Trophoblast cell (in vitro differentiated cells and primary cell): ENCODE data around the gene NDC1.

ENCODE experiments used
- DNase-seq, 2 donors: peaks; one replicate each; pipeline ENCODE4 v3.0.0-alpha.2; 2016
- H2AFZ ChIP-seq: 2 replicates; pipeline ENCODE4 v1.6.1; 2013; ENCODE audit warnings: low read length, moderate library complexity, mild to moderate bottlenecking; ENCODE audit not compliant: insufficient read depth, poor library complexity
- H2AK5ac ChIP-seq: 2 replicates; pipeline ENCODE4 v1.6.1; 2013; ENCODE audit warnings: mild to moderate bottlenecking, low read length
- H2BK120ac ChIP-seq: 2 replicates; pipeline ENCODE4 v1.6.1; 2013; ENCODE audit warnings: low read length, mild to moderate bottlenecking, moderate library complexity; ENCODE audit not compliant: insufficient read depth, poor library complexity
- H2BK12ac ChIP-seq: 2 replicates; pipeline ENCODE4 v1.6.1; 2013; ENCODE audit warnings: mild to moderate bottlenecking, low read length, moderate library complexity
- H2BK5ac ChIP-seq: 2 replicates; pipeline ENCODE4 v1.6.1; 2013; ENCODE audit warnings: low read length, low read depth, moderate library complexity, mild to moderate bottlenecking; ENCODE audit not compliant: poor library complexity
- H3K14ac ChIP-seq: 2 replicates; pipeline ENCODE4 v1.6.1; 2013; ENCODE audit warnings: mild to moderate bottlenecking, low read length
- H3K18ac ChIP-seq: 2 replicates; pipeline ENCODE4 v1.6.1; 2013; ENCODE audit warnings: mild to moderate bottlenecking, low read length
- H3K23ac ChIP-seq: 2 replicates; pipeline ENCODE4 v1.6.1; 2013; ENCODE audit warnings: low read length
- H3K27ac ChIP-seq: 2 replicates; pipeline ENCODE4 v1.5.1; 2013; ENCODE audit warnings: low read depth, mild to moderate bottlenecking, inconsistent platforms, low read length, moderate library complexity
- H3K27me3 ChIP-seq: 2 replicates; pipeline ENCODE4 v1.6.1; 2013; ENCODE audit warnings: inconsistent platforms, mild to moderate bottlenecking, low read length, moderate library complexity; ENCODE audit not compliant: insufficient read depth
- H3K36me3 ChIP-seq, 2 experiments: 1 replicate in 1 of 2; 2 replicates in 1 of 2; pipeline ENCODE4 v1.6.1; 2013; ENCODE audit warnings: low read length in 2 of 2, mild to moderate bottlenecking in 2 of 2, moderate library complexity in 1 of 2; ENCODE audit not compliant: insufficient read depth in 2 of 2, control insufficient read depth in 1 of 2
- H3K4ac ChIP-seq: 2 replicates; pipeline ENCODE4 v1.6.1; 2013; ENCODE audit warnings: low read depth, mild to moderate bottlenecking, low read length, moderate library complexity
- H3K4me1 ChIP-seq, 2 experiments: 1 replicate in 1 of 2; 2 replicates in 1 of 2; pipeline ENCODE4 v1.6.1; 2013; ENCODE audit warnings: low read length in 2 of 2, mild to moderate bottlenecking in 2 of 2, moderate library complexity in 1 of 2; ENCODE audit not compliant: insufficient read depth in 2 of 2, control insufficient read depth in 1 of 2
- H3K4me2 ChIP-seq: 2 replicates; pipeline ENCODE4 v1.6.1; 2013; ENCODE audit warnings: inconsistent platforms, mild to moderate bottlenecking, low read length, moderate library complexity
- H3K4me3 ChIP-seq: 2 replicates; pipeline ENCODE4 v1.5.1; 2013; ENCODE audit warnings: mild to moderate bottlenecking, low read depth, low read length, inconsistent platforms
- H3K79me1 ChIP-seq: one replicate; pipeline ENCODE4 v1.6.1; 2013; ENCODE audit warnings: low read length
- H3K79me2 ChIP-seq: 2 replicates; pipeline ENCODE4 v1.6.1; 2013; ENCODE audit warnings: low read length, mild to moderate bottlenecking; ENCODE audit not compliant: control insufficient read depth, insufficient read depth, poor library complexity
- H3K9ac ChIP-seq: 2 replicates; pipeline ENCODE4 v1.6.1; 2013; ENCODE audit warnings: mild to moderate bottlenecking, low read length
- H3K9me3 ChIP-seq: 2 replicates; pipeline ENCODE4 v1.6.1; 2013; ENCODE audit warnings: low read depth, mild to moderate bottlenecking, control low read depth, inconsistent platforms, low read length; ENCODE audit not compliant: insufficient read depth
- H4K12ac ChIP-seq: 2 replicates; pipeline ENCODE4 v1.6.1; 2013; ENCODE audit warnings: low read depth, mild to moderate bottlenecking, low read length, moderate library complexity
- H4K8ac ChIP-seq: 2 replicates; pipeline ENCODE4 v1.6.1; 2013; ENCODE audit warnings: low read depth, mild to moderate bottlenecking, low read length, moderate library complexity
- H4K91ac ChIP-seq: one replicate; pipeline ENCODE4 v1.6.1; 2013; ENCODE audit warnings: low read depth, mild to moderate bottlenecking, low read length, moderate library complexity
- WGBS: extraction: QIAGEN DNeasy Blood & Tissue Kit; methylation state at CpG from one replicate; pipeline ENCODE4 v1.1.7; 2013; ENCODE audit warnings: missing lambda C conversion rate; ENCODE audit not compliant: insufficient read length, insufficient coverage; ENCODE audit errors: extremely low coverage; 5-methylcytosine and 5-hydroxymethylcytosine counted together

NDC1 gene

DNA sequence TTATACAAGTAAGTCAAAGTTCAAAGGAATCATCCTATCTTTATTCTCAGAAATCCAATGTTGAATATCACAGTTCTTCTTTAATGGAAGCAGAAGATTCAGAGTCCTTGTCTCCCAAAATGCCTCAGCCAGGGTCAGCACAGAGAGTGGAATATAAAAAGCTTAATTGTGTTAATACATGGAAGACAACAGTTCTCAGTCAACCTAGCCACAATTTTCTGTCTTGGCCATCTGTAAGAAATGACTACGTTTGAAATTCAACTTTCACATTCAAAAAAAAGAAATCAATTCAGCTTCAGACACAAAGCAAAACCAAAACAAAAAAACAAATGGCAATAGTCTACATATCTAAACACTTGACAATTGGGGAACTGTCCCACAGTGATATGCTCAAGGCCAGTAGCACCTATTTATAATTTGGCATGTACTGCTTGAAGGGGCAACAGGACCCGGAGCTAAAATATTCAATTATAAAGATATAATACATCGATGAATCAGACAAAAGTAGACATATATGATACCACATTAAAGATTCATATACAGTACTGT is 71.8 kb downstream of the NDC1 start:
- Histone ChIP-seq H2BK5ac (no peak overlapping the region), H3K4ac (no peak overlapping the region)

DNA sequence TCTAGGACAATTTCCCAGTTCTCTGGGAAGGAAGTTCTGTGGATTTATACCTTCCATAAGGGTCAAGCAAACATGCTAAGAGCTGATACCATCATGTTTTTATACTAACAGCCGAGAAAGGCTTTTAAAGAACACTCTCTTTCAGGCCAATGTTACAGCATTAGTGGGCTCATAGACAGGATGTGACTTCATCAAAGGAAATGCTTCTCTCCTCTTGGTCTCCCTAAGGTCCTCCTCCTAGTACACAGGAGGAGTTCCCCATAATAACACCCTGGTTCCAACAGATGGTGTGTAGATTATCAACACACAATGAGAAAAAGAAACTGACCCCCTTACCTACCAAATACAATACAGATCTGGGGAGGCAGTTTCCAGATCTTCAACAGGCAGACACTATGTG is 72.4 kb downstream of the NDC1 start:
- no peak overlapping the region for H4K91ac ChIP-seq
- H3K18ac ChIP-seq, result no peak overlapping the region

More for the DNA sequence above, 71.8 kb downstream of the NDC1 start:
- Histone ChIP-seq H3K36me3 (peaks cover 0 to 2% of the 10 kb centered on the region in 2 experiments), H3K79me2 (no peaks in the 10 kb centered on the region), H3K14ac (no peak overlapping the region), H3K18ac (no peak overlapping the region), H4K8ac (no peak overlapping the region), H3K23ac (no peak overlapping the region), H2BK120ac (no peak overlapping the region), H3K27me3 (no peaks in the 10 kb centered on the region), H4K91ac (no peak overlapping the region), H2AFZ (no peak overlapping the region), H3K4me1 (no peaks in the 10 kb centered on the region), H3K4me2 (no peak overlapping the region), H2AK5ac (no peak overlapping the region), H3K9me3 (no peaks in the 10 kb centered on the region), H3K79me1 (no peaks in the 10 kb centered on the region), H3K9ac (no peak overlapping the region), H3K27ac (no peak overlapping the region), H4K12ac (no peak overlapping the region), H2BK12ac (no peak overlapping the region), H3K4me3 (no peak overlapping the region)
- no peak for DNase-seq
- no CpG with 5 or more reads among the region's 3 CpGs for WGBS

DNA sequence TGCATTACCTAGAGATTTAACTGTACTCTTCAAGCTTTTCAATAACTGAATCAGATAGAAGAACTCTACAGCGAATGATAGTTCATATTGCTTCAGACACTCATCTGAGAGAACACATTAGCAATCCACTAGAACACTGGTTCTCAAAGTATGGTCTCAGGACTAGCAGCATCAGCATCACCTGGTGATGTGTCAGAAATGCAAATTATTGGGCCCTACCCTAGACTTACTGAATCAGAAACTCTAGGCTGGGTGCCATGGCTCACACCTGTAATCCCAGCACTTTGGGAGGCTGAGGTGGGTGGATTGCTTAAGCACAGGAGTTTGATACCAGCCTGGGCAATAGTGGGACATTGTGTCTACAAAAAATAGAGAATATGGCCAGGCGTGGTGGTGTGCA is 74.2 kb downstream of the NDC1 start:
- Histone ChIP-seq H4K91ac (no peak overlapping the region), H2BK120ac (no peak overlapping the region), H3K79me1 (no peaks in the 10 kb centered on the region), H3K23ac (no peak overlapping the region), H3K9me3 (no peaks in the 10 kb centered on the region), H2AFZ (no peak overlapping the region), H2AK5ac (no peak overlapping the region), H3K18ac (no peak overlapping the region), H3K9ac (no peak overlapping the region), H4K8ac (no peak overlapping the region), H3K4me2 (no peak overlapping the region), H2BK5ac (no peak overlapping the region), H3K79me2 (no peaks in the 10 kb centered on the region), H3K4me1 (no peaks in the 10 kb centered on the region), H2BK12ac (no peak overlapping the region), H4K12ac (no peak overlapping the region), H3K27ac (no peak overlapping the region), H3K36me3 (no peaks in the 10 kb centered on the region), H3K4me3 (no peak overlapping the region), H3K27me3 (no peaks in the 10 kb centered on the region), H3K4ac (no peak overlapping the region), H3K14ac (no peak overlapping the region)
- no peak for DNase-seq
- WGBS, result no CpG with 5 or more reads among the region's 2 CpGs

More for the DNA sequence above, 72.4 kb downstream of the NDC1 start:
- Histone ChIP-seq H2AFZ (no peak overlapping the region), H2BK5ac (no peak overlapping the region), H3K79me2 (no peaks in the 10 kb centered on the region), H4K8ac (no peak overlapping the region), H2AK5ac (no peak overlapping the region), H3K36me3 (peaks cover 0 to 1% of the 10 kb centered on the region in 2 experiments), H3K23ac (no peak overlapping the region), H2BK12ac (no peak overlapping the region), H3K9me3 (no peaks in the 10 kb centered on the region), H2BK120ac (no peak overlapping the region), H4K12ac (no peak overlapping the region), H3K9ac (no peak overlapping the region), H3K4me2 (no peak overlapping the region), H3K79me1 (no peaks in the 10 kb centered on the region), H3K27ac (no peak overlapping the region), H3K4ac (no peak overlapping the region), H3K4me1 (no peaks in the 10 kb centered on the region), H3K27me3 (no peaks in the 10 kb centered on the region), H3K4me3 (no peak overlapping the region), H3K14ac (no peak overlapping the region)
- WGBS, result no CpG with 5 or more reads among the region's 1 CpG
- DNase-seq, result no peak

- no peaks in the 10 kb centered on the region for H3K4me1 ChIP-seq
- H3K18ac ChIP-seq, result no peak overlapping the region
- H3K14ac ChIP-seq, result no peak overlapping the region
- H2BK12ac ChIP-seq, result no peak overlapping the region
- no peak overlapping the region for H2AFZ ChIP-seq
- H3K4me3 ChIP-seq, result no peak overlapping the region
- H3K9ac ChIP-seq, result no peak overlapping the region
- H2AK5ac ChIP-seq, result no peak overlapping the region
- H3K9me3 ChIP-seq, result no peaks in the 10 kb centered on the region
- no peaks in the 10 kb centered on the region for H3K79me1 ChIP-seq
- H3K27ac ChIP-seq, result no peak overlapping the region
- H4K91ac ChIP-seq, result no peak overlapping the region
- no peaks in the 10 kb centered on the region for H3K36me3 ChIP-seq
- DNase-seq, result no peak
- no peak overlapping the region for H3K4me2 ChIP-seq
- H2BK5ac ChIP-seq, result no peak overlapping the region
- H2BK120ac ChIP-seq, result no peak overlapping the region
- H4K8ac ChIP-seq, result no peak overlapping the region
- H3K27me3 ChIP-seq, result no peaks in the 10 kb centered on the region
- no peak overlapping the region for H3K23ac ChIP-seq
- H3K79me2 ChIP-seq, result no peaks in the 10 kb centered on the region
- no peak overlapping the region for H4K12ac ChIP-seq
- H3K4ac ChIP-seq, result no peak overlapping the region
- no CpG with 5 or more reads among the region's 4 CpGs for WGBS
Measured at GRCh38 chr1:53763461-53763860, 74.6 kb downstream of the NDC1 start.
